ENCODE measurements around the gene RGL1. TPM values are rescaled to one million over a fixed set of nuclear protein-coding genes. Genes with fewer than 3 reads are reported as not detected.

Gene RGL1
- total RNA-seq, 1 donor: 24.6 TPM

GRCh38 chr1:183909672-183910071 lies 104.8 kb downstream of the RGL1 start:
- peaks cover 10% of the 10 kb centered on the region for H3K36me3 ChIP-seq (ENCODE audit: insufficient read depth, low read length)
- no peak overlapping the region for H2AFZ ChIP-seq (ENCODE audit: low read length)
- peaks cover 15% of the 10 kb centered on the region for H3K4me1 ChIP-seq (ENCODE audit: insufficient read depth, low read length)
- H3K4me2 ChIP-seq (ENCODE audit: insufficient read depth, low read length): no peak overlapping the region
- no peaks in the 10 kb centered on the region for H3K79me2 ChIP-seq (ENCODE audit: insufficient read depth, low read length)
- H4K20me1 ChIP-seq (ENCODE audit: insufficient read depth, low read length): no peaks in the 10 kb centered on the region
- no peak overlapping the region for H3K27ac ChIP-seq (ENCODE audit: low read depth, low read length)
- H3K9me3 ChIP-seq (ENCODE audit: low read depth, low read length): no peaks in the 10 kb centered on the region
- TF ChIP-seq CTCF (IDR thresholded peaks at IDR 0.05; ENCODE audit: extremely low read depth, low read depth, low read length): no peak
- DNase-seq (ENCODE audit: insufficient read length, low spot score, missing footprints): no peak
- no peak overlapping the region for H3K4me3 ChIP-seq (ENCODE audit: insufficient read depth, low read length)
- no peaks in the 10 kb centered on the region for H3K27me3 ChIP-seq (ENCODE audit: insufficient read depth, low read length)

GRCh38 chr1:183910845-183911244 lies 105.9 kb downstream of the RGL1 start:
- Histone ChIP-seq H4K20me1 (ENCODE audit: insufficient read depth, low read length) (no peaks in the 10 kb centered on the region), H2AFZ (ENCODE audit: low read length) (no peak overlapping the region), H3K4me2 (ENCODE audit: insufficient read depth, low read length) (no peak overlapping the region), H3K36me3 (ENCODE audit: insufficient read depth, low read length) (peaks cover 10% of the 10 kb centered on the region), H3K27ac (ENCODE audit: low read depth, low read length) (no peak overlapping the region), H3K9me3 (ENCODE audit: low read depth, low read length) (no peaks in the 10 kb centered on the region), H3K4me1 (ENCODE audit: insufficient read depth, low read length) (peaks cover 26% of the 10 kb centered on the region), H3K79me2 (ENCODE audit: insufficient read depth, low read length) (no peaks in the 10 kb centered on the region), H3K4me3 (ENCODE audit: insufficient read depth, low read length) (no peak overlapping the region), H3K27me3 (ENCODE audit: insufficient read depth, low read length) (no peaks in the 10 kb centered on the region)
- no peak for TF ChIP-seq CTCF (IDR thresholded peaks at IDR 0.05; ENCODE audit: extremely low read depth, low read depth, low read length)
- DNase-seq (ENCODE audit: insufficient read length, low spot score, missing footprints): no peak

GRCh38 chr1:183911285-183911684 lies 106.4 kb downstream of the RGL1 start:
- Histone ChIP-seq H4K20me1 (ENCODE audit: insufficient read depth, low read length) (no peaks in the 10 kb centered on the region), H3K27ac (ENCODE audit: low read depth, low read length) (no peak overlapping the region), H2AFZ (ENCODE audit: low read length) (no peak overlapping the region), H3K36me3 (ENCODE audit: insufficient read depth, low read length) (peaks cover 10% of the 10 kb centered on the region), H3K4me3 (ENCODE audit: insufficient read depth, low read length) (no peak overlapping the region), H3K4me1 (ENCODE audit: insufficient read depth, low read length) (peaks cover 30% of the 10 kb centered on the region), H3K27me3 (ENCODE audit: insufficient read depth, low read length) (no peaks in the 10 kb centered on the region), H3K4me2 (ENCODE audit: insufficient read depth, low read length) (no peak overlapping the region), H3K9me3 (ENCODE audit: low read depth, low read length) (no peaks in the 10 kb centered on the region), H3K79me2 (ENCODE audit: insufficient read depth, low read length) (no peaks in the 10 kb centered on the region)
- no peak for DNase-seq (ENCODE audit: insufficient read length, low spot score, missing footprints)
- TF ChIP-seq CTCF (IDR thresholded peaks at IDR 0.05; ENCODE audit: extremely low read depth, low read depth, low read length): no peak

GRCh38 chr1:183912265-183912886 lies 107.5 kb downstream of the RGL1 start:
- no peak for DNase-seq (ENCODE audit: insufficient read length, low spot score, missing footprints)
- H3K4me1 ChIP-seq (ENCODE audit: insufficient read depth, low read length): peaks cover 32% of the 10 kb centered on the region
- H3K9me3 ChIP-seq (ENCODE audit: low read depth, low read length): no peaks in the 10 kb centered on the region
- no peak for TF ChIP-seq CTCF (IDR thresholded peaks at IDR 0.05; ENCODE audit: extremely low read depth, low read depth, low read length)
- H2AFZ ChIP-seq (ENCODE audit: low read length): no peak overlapping the region
- H3K4me3 ChIP-seq (ENCODE audit: insufficient read depth, low read length): no peak overlapping the region
- H3K36me3 ChIP-seq (ENCODE audit: insufficient read depth, low read length): peaks cover 10% of the 10 kb centered on the region
- H4K20me1 ChIP-seq (ENCODE audit: insufficient read depth, low read length): no peaks in the 10 kb centered on the region
- no peaks in the 10 kb centered on the region for H3K79me2 ChIP-seq (ENCODE audit: insufficient read depth, low read length)
- H3K27ac ChIP-seq (ENCODE audit: low read depth, low read length): no peak overlapping the region
- no peaks in the 10 kb centered on the region for H3K27me3 ChIP-seq (ENCODE audit: insufficient read depth, low read length)
- no peak overlapping the region for H3K4me2 ChIP-seq (ENCODE audit: insufficient read depth, low read length)
